Measurements from ENCODE around the gene HMGB3.
A peak's percentile ranks its signal among the peaks of the same experiment; 100 is the strongest.
"Not testable (repeated sequence)": the region's sequence is repeated elsewhere in the genome, so short reads cannot be mapped to it uniquely, and the experiment has no call there.

HMGB3 gene

DNA sequence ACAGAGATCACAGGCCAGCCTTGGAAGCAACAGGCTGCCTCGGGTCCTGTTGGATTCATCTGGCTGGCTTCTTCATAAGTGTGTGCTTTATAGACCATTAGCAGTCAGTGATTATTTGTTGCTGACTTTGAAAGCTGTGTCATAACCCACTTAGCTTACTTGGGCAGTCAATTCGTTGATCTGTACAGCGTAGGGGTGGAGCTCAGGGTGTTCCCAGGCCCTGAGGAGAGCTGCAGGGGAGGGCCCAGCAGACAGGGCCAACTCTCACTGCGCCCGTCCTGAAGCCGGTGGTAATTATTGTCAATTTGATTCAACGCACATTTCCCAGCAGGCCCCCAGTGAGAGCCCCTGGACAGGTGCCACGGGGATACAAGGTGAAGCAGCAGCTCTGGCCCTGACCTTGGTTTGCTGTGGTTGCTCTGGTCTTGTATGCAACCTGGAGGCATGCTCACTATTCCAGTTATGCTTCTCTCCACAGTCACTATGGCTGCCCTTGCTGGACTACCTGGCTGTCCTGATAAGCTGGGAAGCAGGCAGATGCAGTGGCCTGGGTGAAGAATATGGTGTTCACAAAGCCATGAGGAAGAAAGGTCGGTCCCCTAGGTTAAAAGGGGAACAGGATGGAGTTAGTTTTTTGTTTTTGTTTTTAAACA, 40.1 kb upstream of the HMGB3 start:
- DNase-seq (ENCODE audit: low read depth) = no peak

DNA sequence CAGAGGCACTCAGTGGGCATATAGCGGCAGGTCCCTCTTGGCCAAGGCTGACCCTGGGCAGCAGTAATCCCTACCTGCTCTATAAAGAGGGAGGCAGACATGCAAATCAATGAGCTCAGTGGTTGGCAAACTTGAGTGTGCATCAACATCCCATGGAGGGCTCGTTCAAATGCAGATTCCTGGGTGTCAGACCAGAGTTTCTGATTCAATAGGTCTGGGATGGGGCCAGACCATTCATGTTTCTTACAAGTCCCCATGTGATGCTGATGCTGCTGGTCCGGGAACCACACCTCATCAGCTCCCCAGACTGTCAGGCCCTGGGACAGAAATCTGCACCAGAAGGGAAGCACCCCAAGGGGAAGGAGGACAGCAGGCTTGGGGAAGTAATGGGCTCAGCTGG, 38.9 kb upstream of the HMGB3 start:
- TF ChIP-seq, protein P1, sequence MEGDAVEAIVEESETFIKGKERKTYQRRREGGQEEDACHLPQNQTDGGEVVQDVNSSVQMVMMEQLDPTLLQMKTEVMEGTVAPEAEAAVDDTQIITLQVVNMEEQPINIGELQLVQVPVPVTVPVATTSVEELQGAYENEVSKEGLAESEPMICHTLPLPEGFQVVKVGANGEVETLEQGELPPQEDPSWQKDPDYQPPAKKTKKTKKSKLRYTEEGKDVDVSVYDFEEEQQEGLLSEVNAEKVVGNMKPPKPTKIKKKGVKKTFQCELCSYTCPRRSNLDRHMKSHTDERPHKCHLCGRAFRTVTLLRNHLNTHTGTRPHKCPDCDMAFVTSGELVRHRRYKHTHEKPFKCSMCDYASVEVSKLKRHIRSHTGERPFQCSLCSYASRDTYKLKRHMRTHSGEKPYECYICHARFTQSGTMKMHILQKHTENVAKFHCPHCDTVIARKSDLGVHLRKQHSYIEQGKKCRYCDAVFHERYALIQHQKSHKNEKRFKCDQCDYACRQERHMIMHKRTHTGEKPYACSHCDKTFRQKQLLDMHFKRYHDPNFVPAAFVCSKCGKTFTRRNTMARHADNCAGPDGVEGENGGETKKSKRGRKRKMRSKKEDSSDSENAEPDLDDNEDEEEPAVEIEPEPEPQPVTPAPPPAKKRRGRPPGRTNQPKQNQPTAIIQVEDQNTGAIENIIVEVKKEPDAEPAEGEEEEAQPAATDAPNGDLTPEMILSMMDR (conservative IDR thresholded peaks at IDR 0.05; ENCODE audit: low read length) = no peak
- no peak for DNase-seq (ENCODE audit: low read depth)
- no peak overlapping the region for H3K4me3 ChIP-seq (ENCODE audit: low read length)

More for the DNA sequence above, 40.1 kb upstream of the HMGB3 start:
- TF ChIP-seq, protein P1 (conservative IDR thresholded peaks at IDR 0.05; ENCODE audit: low read length) = no peak
- no peak overlapping the region for H3K4me3 ChIP-seq (ENCODE audit: low read length)

DNA sequence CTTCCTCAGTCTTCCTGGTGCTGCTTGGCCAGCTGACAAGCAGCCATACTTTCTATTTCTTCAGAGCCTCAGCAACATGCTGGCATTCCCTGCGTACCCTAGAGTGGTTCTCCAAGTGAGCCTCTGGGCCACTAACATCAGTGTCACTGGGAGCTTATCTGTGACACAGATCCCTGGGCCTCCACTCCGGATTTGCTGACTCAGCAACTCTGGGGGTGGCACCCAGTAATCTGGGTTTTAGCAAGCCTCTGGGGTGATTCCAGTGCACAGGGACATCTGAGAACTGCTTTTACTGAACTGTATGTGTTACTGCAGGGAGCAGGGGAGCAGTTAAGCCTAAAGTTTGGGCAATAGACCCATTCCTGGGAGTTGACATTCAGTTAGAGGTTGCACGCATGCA, 28.2 kb upstream of the HMGB3 start:
- DNase-seq (ENCODE audit: low read depth) = no peak
- TF ChIP-seq, protein P1 (conservative IDR thresholded peaks at IDR 0.05; ENCODE audit: low read length) = no peak
- H3K4me3 ChIP-seq (ENCODE audit: low read length) = no peak overlapping the region

DNA sequence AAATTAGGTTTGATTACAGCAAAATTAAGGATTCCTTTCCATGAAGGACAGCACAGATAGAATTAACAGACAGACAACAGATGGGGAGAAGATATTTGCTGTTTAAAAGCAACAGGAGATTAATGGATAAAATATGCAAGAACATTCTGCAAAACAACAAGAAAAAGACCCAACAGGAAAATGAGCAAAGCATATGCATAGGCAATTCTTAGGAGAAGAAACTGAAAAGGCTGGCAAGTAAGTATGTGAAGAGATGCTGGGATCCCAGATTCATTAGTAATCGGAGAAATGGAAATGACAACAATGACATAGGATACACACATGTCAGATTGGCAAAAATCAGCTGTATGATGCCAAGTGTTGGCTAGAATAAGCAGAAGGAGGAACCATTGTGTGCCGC, 27.5 kb upstream of the HMGB3 start:
- no peak overlapping the region for H3K4me3 ChIP-seq (ENCODE audit: low read length)
- no peak for DNase-seq (ENCODE audit: low read depth)
- TF ChIP-seq, protein P1 (conservative IDR thresholded peaks at IDR 0.05; ENCODE audit: low read length) = no peak

DNA sequence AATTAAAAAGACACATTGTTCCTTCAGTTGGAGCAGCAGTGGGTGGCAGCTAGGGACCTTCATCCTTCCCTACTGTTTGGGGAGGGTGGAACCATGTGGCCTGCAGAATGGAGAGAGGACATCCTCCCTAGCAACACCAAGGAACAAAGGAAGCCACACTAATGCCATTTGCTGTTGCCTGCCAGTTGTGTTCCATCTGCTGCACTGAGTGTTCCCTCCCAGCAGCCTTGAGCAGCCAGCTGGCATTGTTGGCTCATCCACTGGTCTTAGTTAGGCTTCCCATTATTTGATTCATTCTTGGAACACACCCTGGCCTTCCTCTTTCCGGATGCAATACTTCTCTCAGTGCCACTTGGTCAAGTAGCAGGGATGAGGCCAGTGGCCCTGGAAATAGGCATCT, 25.0 kb upstream of the HMGB3 start:
- TF ChIP-seq, protein P1 (conservative IDR thresholded peaks at IDR 0.05; ENCODE audit: low read length) = no peak
- DNase-seq (ENCODE audit: low read depth) = peak; percentile 44
- H3K4me3 ChIP-seq (ENCODE audit: low read length) = no peak overlapping the region

DNA sequence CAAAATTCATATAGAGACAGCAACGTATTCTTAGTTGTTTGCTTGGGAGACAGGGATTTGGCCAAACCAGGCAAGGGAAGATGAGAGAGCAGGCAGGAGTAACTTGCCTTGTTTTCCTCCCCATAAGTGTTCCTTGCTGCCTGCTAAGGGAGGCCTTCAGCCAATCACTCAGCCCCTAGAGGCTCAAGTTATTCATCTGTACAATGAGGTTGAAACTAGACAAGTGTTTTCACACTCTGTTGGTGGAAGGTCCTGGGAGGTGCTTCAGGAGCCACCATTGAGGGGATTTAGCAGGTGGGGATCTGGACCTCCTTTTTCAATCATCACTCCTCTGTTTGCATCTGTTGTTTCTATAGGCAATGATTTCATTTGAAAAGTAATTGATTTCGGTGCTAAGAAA, 23.6 kb upstream of the HMGB3 start:
- H3K4me3 ChIP-seq (ENCODE audit: low read length) = no peak overlapping the region
- TF ChIP-seq, protein P1 (conservative IDR thresholded peaks at IDR 0.05; ENCODE audit: low read length) = no peak
- DNase-seq (ENCODE audit: low read depth) = no peak

DNA sequence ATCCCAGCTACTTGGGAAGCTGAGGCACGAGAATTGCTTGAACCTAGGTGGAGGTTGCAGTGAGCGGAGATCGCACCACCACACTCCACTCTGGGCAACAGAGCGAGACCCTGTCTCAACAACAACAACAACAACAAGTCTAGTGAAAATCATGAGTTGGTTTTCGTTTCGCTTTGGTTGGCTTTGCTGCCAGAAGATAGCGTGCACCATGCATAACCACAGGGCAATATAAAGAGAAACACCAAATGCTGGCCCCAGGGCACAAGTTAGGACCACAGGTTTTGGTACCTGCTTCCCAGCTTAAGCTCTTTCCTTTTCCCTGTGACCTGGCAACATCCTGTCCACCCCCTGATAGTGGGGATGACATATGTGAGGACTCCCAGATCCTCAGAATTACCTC, 21.5 kb upstream of the HMGB3 start:
- H3K4me3 ChIP-seq (ENCODE audit: low read length) = no peak overlapping the region
- DNase-seq (ENCODE audit: low read depth) = no peak
- TF ChIP-seq, protein P1 (conservative IDR thresholded peaks at IDR 0.05; ENCODE audit: low read length) = no peak

DNA sequence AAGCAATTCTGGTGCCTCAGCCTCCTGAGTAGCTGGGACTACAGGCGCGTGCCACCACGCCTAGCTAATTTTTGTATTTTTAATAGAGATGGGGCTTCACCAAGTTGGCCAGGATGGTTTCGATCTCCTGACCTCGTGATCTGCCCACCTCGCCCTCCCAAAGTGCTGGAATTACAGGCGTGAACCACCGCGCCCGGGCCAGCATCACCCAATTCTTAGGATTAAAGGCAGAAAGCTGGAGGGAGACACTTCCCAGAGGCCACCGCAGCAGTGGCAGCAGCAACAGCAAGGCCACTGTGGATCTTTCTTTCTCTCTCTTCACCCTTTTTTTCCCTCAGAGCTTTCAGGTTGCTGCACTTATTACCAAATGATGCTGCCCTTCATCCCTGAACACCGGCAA, 18.7 kb upstream of the HMGB3 start:
- not testable (repeated sequence) for H3K4me3 ChIP-seq (ENCODE audit: low read length); DNase-seq (ENCODE audit: low read depth)
